LHCN-M2 (cell line): ENCODE data around the gene KIF4B. TPM values are rescaled to one million over a fixed set of nuclear protein-coding genes. Genes with fewer than 3 reads are reported as not detected.

Experiments
- DNase-seq: peaks from one replicate; pipeline ENCODE4 v3.0.0-alpha.2; 2012; ENCODE audit warnings: low read depth
- total RNA-seq: library from RNA; depleted of rRNA; stranded (reverse); fragments of >200 nt; gene quantifications from 2 replicates; pipeline ENCODE4 v1.2.3, GENCODE V29; 2014; rRNA removed

Gene KIF4B
- total RNA-seq, 1 experiment from 2014 or later: 0.06 TPM

GRCh38 chr5:155056644-155057269 lies 43.2 kb downstream of the KIF4B start:
- DNase-seq: no peak

- no peak for DNase-seq
Observed at GRCh38 chr5:155057626-155058025, 44.1 kb downstream of the KIF4B start.

- no peak for DNase-seq
Observed at GRCh38 chr5:155064580-155064979, 51.0 kb downstream of the KIF4B start.

GRCh38 chr5:155066886-155067595 lies 53.5 kb downstream of the KIF4B start:
- DNase-seq: no peak

Other genes starting within 250 kb of the KIF4B start
- 22.0 and 25.4 TPM in 2 replicates for gene FAXDC2, start 163.2 kb upstream of the KIF4B start, total RNA-seq
- gene CNOT8, start 155.1 kb upstream of the KIF4B start, total RNA-seq: 73.5 and 85.7 TPM in 2 replicates
- 22.6 and 27.3 TPM in 2 replicates for gene GEMIN5, start 75.5 kb upstream of the KIF4B start, total RNA-seq
- gene MRPL22, start 72.7 kb upstream of the KIF4B start, total RNA-seq: 17.8 and 19.7 TPM in 2 replicates